T1000 (cell line): ENCODE measurements around the gene KLK13.
A peak's percentile ranks its signal among the peaks of the same experiment; 100 is the strongest.

Experiments used
- DNase-seq: peaks from one replicate; lab custom pipeline; 2025; ENCODE audit warnings: mixed read lengths; lab: John Stamatoyannopoulos, UW

The KLK13 gene

GRCh38 chr19:51064534-51065220 lies at the start of gene KLK13:
Gene KLK13, minus strand, starts transcription at chr19:51065092. Its CDS starts 25 bp downstream, at chr19:51065067.
- no peak for DNase-seq

- DNase-seq: no peak
These were observed 49.3 kb upstream of the KLK13 start for GRCh38 chr19:51114087-51114729.

GRCh38 chr19:51111606-51112005 lies 46.7 kb upstream of the KLK13 start:
- no peak for DNase-seq

GRCh38 chr19:51110666-51110971 lies 45.7 kb upstream of the KLK13 start:
- DNase-seq: no peak

GRCh38 chr19:51108805-51109146 lies 43.9 kb upstream of the KLK13 start:
- DNase-seq: no peak

GRCh38 chr19:51108066-51108804 lies 43.3 kb upstream of the KLK13 start, which contains the start of gene CTU1:
Gene CTU1, minus strand, starts transcription at chr19:51108409. Its CDS starts 3,840 bp downstream, at chr19:51104569.
- DNase-seq: peak; percentile 95

- DNase-seq: no peak
These were observed 42.6 kb upstream of the KLK13 start for GRCh38 chr19:51107406-51108065.

GRCh38 chr19:51103926-51104341 lies 39.0 kb upstream of the KLK13 start:
- DNase-seq: no peak

- DNase-seq: no peak
These were observed 38.1 kb upstream of the KLK13 start for GRCh38 chr19:51102991-51103390.

- no peak for DNase-seq
These were observed 36.4 kb upstream of the KLK13 start for GRCh38 chr19:51101171-51101865.

GRCh38 chr19:51100601-51101000 lies 35.7 kb upstream of the KLK13 start:
- no peak for DNase-seq

GRCh38 chr19:51099047-51099382 lies 34.1 kb upstream of the KLK13 start:
- no peak for DNase-seq

- DNase-seq: no peak
These were observed 33.6 kb upstream of the KLK13 start for GRCh38 chr19:51098365-51099046.

- DNase-seq: no peak
These were observed 32.9 kb upstream of the KLK13 start for GRCh38 chr19:51097796-51098195.

GRCh38 chr19:51097166-51097738 lies 32.4 kb upstream of the KLK13 start:
- no peak for DNase-seq

- DNase-seq: no peak
These were observed 31.7 kb upstream of the KLK13 start for GRCh38 chr19:51096473-51097165.

- no peak for DNase-seq
These were observed 29.9 kb upstream of the KLK13 start for GRCh38 chr19:51094696-51095279.

- DNase-seq: no peak
These were observed 28.8 kb upstream of the KLK13 start for GRCh38 chr19:51093510-51094345.

- no peak for DNase-seq
These were observed 28.2 kb upstream of the KLK13 start for GRCh38 chr19:51093101-51093500.
